HG03045 (cell line): Measurements from ENCODE around the gene KCNMB1.
A peak's percentile ranks its signal among the peaks of the same experiment; 100 is the strongest.

Experiments
- ATAC-seq: cut with Tn5 transposase; IDR thresholded peaks from one replicate; pipeline ENCODE4 v1.9.1; 2021; ENCODE audit warnings: mild to moderate bottlenecking, moderate library complexity; ENCODE audit not compliant: unreplicated experiment

KCNMB1 gene

GRCh38 chr5:170388818-170389549 is at the start of gene KCNMB1:
KCNMB1 (minus strand) TSS chr5:170389367; CDS start chr5:170385447, 3,920 bp downstream.
- ATAC-seq = no peak

GRCh38 chr5:170438581-170438980 is 49.4 kb upstream of the KCNMB1 start:
- ATAC-seq = no peak

DNA sequence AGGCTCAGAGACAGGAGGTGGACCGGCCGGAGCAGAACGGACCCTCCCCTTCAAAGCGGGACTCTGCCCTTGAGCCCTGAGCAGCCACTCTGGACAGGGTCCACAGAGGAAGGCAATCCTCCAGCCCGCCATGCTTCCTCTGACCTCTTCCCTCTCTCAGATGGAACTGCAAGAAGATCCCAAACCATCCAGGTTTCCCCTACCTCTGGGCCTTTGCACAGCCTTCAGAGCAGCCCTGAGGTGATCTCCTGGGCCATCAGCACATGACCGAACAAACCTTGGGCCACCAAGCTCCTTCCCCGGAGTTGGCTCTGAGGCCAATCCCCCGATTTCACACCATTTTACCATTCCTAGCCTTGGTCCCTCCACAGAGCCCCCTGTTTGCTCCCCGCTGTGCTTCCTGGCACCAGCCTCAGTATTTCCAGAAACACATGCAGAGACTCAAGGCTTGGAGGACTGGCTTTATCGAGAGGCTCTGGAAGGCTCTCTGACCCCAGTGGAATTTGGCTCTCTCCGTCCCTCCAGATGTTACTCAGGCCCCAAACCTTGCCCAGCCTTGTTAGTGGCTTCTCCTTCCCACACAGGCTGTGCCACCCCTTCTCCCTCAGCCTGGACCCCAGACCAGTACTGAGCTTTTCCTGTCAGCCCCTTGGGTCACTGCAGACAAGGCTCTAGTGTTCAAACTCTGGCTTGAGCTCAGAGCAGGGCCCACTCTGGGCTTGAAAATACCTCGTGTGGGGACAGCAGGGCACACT is 48.6 kb upstream of the KCNMB1 start:
- ATAC-seq = no peak

DNA sequence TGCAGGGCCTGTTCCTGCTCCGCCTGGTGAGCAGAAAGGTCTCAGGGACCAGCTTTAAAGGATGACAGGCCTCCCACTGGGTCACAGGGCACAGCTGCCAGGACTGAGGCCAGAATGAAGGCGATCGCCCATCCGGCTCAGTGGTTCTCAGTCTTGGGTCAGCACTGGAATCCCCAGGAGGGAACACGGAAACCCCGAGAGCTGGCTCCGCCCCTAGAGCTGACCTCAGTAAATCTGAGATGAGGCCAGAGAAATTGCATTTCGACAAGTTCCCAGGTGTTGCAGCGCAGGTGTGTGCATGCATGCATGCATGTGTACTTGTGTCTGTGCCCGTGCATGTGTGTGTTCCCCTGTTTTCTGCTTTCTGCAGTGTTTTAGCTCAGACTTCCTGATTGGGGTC is 47.2 kb upstream of the KCNMB1 start:
- ATAC-seq = no peak

DNA sequence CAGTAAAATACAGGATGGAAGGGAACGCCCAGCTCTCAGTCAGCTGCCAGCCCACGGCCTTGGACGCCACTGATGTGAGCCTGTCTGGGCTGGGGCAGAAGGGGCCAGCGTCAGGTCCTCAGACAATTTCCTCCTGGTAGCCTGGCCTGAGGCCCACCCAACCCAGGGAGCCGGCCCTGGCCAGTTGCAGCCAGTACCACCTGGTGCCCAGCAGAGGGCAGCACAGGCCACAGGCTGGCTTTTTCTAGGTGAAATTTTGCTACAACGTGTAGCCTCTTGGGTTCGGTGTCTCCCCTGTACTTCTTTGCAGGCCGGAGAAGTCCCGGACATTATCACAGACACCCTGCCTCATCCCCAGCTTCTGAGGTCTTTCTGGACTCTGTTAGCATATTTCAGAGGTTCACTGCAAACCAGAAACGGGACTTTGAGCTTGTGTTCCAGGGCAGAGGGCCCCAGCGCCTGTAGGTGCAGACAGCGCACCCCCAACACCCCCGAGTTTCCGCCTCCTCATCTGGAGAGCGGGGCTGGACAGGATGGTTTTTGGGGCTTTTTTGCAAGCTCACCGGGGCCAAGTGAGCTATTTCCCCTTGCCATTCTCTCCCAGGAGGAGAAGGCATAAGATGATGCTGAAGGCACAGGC is 45.9 kb upstream of the KCNMB1 start:
- peak; percentile 56 for ATAC-seq

GRCh38 chr5:170432669-170433068 is 43.5 kb upstream of the KCNMB1 start:
- no peak for ATAC-seq

DNA sequence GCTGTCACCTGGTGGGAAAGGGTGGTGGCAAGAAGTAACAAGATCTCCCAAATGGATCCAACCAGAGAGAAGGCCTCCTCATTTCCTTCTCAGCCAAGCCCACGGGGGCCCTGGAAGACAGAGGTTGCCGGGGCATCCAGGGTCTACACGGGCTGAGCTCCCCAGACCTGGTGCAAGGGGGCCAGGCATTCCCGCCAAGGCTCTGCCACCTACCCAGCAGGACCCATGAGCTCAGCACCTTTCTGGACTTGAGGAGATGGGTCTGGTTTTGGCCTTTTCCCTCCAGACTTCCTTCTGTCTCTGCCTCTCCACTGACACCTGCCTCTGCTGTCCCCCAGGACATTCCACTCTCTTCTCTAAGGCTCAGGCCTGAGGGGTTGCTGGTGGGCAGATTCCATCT is 42.4 kb upstream of the KCNMB1 start:
- no peak for ATAC-seq

- ATAC-seq = no peak
Measured at GRCh38 chr5:170430866-170431437, 41.8 kb upstream of the KCNMB1 start.

GRCh38 chr5:170430256-170430655 is 41.1 kb upstream of the KCNMB1 start:
- ATAC-seq = no peak

DNA sequence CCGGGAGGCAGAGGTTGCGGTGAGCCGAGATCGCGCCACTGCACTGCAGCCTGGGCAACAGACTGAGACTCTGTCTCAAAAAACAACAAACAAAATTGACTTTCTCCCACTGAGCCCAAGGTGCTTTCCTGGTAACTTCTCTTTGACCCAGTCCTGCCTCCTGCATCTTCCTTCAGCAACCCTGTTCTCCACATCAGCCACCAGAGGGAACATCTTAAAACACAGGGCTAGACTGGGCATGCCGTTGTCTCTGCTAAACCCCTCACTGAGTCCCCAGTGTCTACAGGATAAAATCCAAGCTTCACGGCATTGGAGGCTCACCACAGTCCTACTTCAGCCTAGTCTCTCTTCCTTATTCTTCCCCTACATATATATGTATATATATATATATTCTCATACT is 39.8 kb upstream of the KCNMB1 start:
- no peak for ATAC-seq

DNA sequence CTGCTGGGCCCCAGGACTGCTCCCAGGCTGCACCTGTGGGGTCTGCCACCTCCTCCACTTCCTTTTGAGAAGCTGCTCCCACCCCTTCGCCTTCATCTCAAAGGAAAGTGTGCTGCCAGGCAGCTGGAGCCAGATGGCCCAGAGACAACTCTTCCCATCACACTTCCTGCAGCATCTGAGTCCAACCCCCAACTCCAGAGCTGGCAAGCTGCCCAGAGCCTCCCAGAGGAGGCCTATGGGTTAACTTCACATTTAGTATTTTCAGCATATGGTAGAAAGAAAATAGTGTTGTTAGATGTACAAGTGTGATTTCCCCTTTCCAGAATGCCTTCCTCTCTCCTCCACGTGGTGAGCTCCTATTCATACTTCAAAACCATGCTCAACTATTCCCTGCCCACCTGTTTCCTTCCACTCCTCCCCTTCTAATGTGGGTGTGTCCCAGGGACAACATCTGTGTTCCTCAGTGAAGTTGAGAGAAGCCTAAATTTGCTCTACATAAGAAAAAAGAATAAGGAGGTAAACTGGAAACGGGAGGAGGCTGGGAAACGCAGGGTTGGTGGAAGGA is 38.6 kb upstream of the KCNMB1 start:
- ATAC-seq = no peak

GRCh38 chr5:170426786-170427185 is 37.6 kb upstream of the KCNMB1 start:
- ATAC-seq = no peak

DNA sequence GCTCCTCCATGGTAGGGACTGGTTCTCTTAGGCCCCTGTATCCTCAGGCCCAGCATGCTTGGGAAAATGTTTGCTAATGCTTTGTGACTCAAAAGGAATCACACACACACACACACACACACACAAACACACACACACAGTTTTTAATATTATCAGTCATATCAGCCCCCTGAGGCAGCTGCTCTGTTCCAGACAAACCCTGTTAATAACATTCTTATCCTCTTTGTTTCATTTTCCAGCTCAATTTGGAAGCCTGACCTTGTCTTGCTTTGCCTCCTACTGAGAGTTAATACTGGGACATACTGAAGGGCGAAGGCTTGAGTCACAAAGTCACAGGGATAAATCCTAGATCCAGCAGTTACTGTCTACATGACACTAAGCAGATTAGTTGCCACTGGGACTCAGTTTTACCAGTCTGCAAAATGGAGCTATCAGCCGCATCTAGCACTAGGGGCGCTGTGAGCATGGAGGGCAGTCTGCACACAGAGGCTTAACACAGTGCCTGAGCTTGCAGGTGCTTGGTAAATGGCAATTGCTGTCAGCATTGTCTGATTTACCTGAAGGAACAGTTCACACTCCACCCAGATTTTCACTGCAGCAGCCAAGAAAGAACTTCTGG is 37.1 kb upstream of the KCNMB1 start:
- no peak for ATAC-seq

DNA sequence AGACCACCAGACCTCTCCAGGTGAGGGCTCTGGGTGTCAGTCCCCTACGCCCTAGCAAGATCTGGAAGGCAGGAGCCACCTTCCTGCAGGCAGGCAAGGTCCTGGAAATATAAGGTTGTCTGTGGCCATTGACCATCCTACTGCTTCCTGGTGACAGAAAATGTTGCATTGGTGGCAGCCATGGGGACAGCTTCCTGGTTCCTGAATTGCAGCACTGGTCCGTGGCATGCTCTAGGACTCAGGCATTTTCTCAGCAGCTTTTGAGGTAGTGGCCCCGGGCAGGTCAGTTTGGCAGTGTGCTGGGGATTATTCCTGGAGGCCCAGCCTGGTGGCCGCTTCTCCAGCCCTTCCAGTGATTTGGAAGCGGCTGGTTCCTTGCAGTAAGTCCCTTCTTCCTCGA is 36.6 kb upstream of the KCNMB1 start:
- no peak for ATAC-seq

DNA sequence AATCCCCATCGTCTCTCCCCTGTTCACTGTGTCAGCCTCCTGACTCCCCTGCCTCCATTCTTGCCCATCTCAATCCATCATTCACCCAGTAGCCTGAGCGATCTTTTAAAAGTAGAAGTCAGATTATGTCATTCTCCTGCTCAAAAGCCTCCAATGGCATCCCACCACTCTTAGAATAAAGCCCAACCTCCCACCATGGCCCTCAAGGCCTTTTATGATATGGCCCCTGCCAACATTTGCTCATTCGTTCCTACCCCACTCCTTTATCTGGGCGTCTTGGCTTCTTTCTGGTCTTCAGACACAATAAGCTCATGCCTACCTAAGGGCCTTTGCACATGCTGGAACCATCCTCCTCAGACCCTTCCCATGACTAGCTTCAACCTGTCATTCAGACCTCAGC is 35.5 kb upstream of the KCNMB1 start:
- ATAC-seq = no peak

DNA sequence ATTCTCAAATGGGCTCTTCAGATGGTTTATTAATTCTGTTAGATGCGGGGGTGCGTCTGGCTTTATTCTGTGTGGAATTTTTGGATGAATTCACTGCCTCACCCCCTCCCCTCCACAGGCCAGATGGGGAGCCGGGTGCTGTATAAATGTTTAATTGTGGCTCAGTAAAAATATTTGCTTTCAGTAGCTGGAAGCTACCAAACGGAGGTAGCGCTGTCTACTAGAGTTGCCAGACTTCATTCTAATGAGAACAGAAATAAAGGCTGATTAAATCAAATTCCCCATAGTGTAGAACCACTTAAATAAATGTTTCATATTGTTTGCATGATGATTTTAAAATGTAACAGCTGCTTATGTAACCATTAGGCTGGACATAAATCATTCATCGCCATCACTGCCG is 34.5 kb upstream of the KCNMB1 start:
- ATAC-seq = no peak

DNA sequence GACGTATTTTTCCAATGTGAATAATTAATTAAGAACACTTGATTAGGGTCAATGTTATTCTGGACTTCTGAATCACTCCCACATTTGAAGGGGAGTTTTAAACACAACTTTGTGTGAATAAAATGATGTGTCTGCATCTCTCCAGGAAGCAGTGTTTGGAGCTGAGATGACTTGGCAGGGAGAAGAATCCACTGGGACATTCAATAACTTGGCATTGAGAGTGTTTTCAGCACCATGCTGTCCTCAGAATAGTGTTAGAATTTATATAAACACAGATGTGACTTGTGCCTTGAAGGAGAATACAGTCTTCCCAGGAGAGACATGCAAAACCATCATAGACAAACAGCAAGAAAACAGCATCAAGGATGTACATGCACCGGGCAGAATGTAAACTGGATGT is 32.7 kb upstream of the KCNMB1 start:
- no peak for ATAC-seq

DNA sequence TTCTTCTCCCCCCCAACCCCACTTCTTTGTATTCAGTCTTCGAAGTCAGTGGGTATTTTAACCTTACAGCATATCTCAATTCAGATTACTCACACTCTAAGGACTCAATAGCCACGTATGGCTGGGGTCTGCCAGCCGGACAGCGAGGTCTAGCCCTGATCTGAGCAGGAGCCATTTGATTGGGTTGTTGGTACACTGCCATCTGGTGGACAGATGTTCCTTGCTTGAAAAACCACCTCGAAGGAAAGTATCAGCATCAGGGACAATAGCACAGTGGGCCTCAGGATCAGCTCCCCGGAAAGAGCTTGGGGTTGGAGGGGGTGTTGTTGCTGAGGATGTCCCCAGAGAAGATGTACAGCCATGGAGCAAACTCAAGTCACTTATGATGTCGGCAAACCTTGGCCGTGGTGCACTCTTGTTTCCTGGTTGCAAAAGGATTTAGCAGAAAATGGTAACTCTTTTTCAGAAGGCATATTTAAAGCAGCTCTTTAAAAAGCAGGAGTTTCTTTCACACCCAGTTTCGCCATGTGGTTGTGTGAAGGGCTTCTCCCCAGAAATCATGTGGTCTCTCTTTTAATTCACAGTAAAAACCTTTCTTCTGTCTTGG is 31.7 kb upstream of the KCNMB1 start:
- no peak for ATAC-seq

- no peak for ATAC-seq
Measured at GRCh38 chr5:170419643-170420042, 30.5 kb upstream of the KCNMB1 start.

GRCh38 chr5:170418736-170419135 is 29.6 kb upstream of the KCNMB1 start:
- no peak for ATAC-seq
